CD4-positive, alpha-beta T cell treated with Interleukin-4 for 1 hour (primary cell): ENCODE data around the gene MTERF4.

Experiments
- DNase-seq, 2 donors: peaks; one replicate each; pipeline ENCODE4 v3.0.0-alpha.2; 2020 to 2022

Gene MTERF4

GRCh38 chr2:241133436-241133820 is 31.3 kb upstream of the MTERF4 start:
- no peak for DNase-seq

GRCh38 chr2:241132538-241133435 is 30.7 kb upstream of the MTERF4 start:
- no peak for DNase-seq

- DNase-seq: no peak
Measured at GRCh38 chr2:241131531-241131930, 29.4 kb upstream of the MTERF4 start.

GRCh38 chr2:241130316-241130715 is 28.2 kb upstream of the MTERF4 start:
- DNase-seq: no peak

GRCh38 chr2:241129086-241129871 is 27.2 kb upstream of the MTERF4 start:
- no peak for DNase-seq

GRCh38 chr2:241128266-241128665 is 26.2 kb upstream of the MTERF4 start:
- no peak for DNase-seq

GRCh38 chr2:241126771-241127202 is 24.7 kb upstream of the MTERF4 start:
- DNase-seq: no peak

- DNase-seq: no peak
Measured at GRCh38 chr2:241126201-241126611, 24.1 kb upstream of the MTERF4 start.

GRCh38 chr2:241125626-241126025 is 23.5 kb upstream of the MTERF4 start:
- DNase-seq: no peak

- DNase-seq: peak; percentile 29 to 66
Measured at GRCh38 chr2:241123816-241124536, 21.9 kb upstream of the MTERF4 start.

GRCh38 chr2:241122376-241123002 is 20.4 kb upstream of the MTERF4 start:
- no peak for DNase-seq

GRCh38 chr2:241121008-241121407 is 18.9 kb upstream of the MTERF4 start:
- no peak for DNase-seq

GRCh38 chr2:241120440-241120839 is 18.4 kb upstream of the MTERF4 start:
- DNase-seq: no peak

- no peak for DNase-seq
Measured at GRCh38 chr2:241118737-241119505, 16.8 kb upstream of the MTERF4 start.

GRCh38 chr2:241116606-241117560 is 14.8 kb upstream of the MTERF4 start:
- no peak for DNase-seq

GRCh38 chr2:241115361-241115760 is 13.3 kb upstream of the MTERF4 start:
- DNase-seq: no peak

- DNase-seq: no peak
Measured at GRCh38 chr2:241114836-241115235, 12.7 kb upstream of the MTERF4 start.

GRCh38 chr2:241112592-241112991 is 10.5 kb upstream of the MTERF4 start:
- DNase-seq: peak; percentile 37 to 63

GRCh38 chr2:241112046-241112445 is 10.0 kb upstream of the MTERF4 start:
- no peak for DNase-seq

GRCh38 chr2:241111440-241111805 is 9.3 kb upstream of the MTERF4 start:
- DNase-seq: peak; percentile 42 to 46
